Prostate gland (tissue), 2 donors: Measurements from ENCODE around the gene TNS3. TPM values are rescaled to one million over a fixed set of nuclear protein-coding genes. Genes with fewer than 3 reads are reported as not detected.

ENCODE experiments used
- DNase-seq: peaks from one replicate; pipeline ENCODE4 v3.0.0-alpha.2; 2019; ENCODE audit warnings: low spot score
- H3K27ac ChIP-seq, 2 donors: fragments of 200-600 bp; sonication (generic); 2 replicates each; pipeline ENCODE4 v1.5.1; 2017 to 2019
- H3K27me3 ChIP-seq: fragments of 200-600 bp; sonication (generic); replicated peaks from 2 replicates; pipeline ENCODE4 v1.5.1; 2019; ENCODE audit not compliant: insufficient read depth
- H3K36me3 ChIP-seq, 2 donors: fragments of 200-600 bp; sonication (generic); 1 replicate in 1 of 2; 2 replicates in 1 of 2; pipeline versions ENCODE4 v1.5.1 to v1.8.1; 2017 to 2019
- H3K4me1 ChIP-seq: fragments of 200-600 bp; sonication (generic); replicated peaks from 2 replicates; pipeline ENCODE4 v1.5.1; 2019
- H3K4me3 ChIP-seq, 2 donors: fragments of 200-600 bp; sonication (generic); 2 replicates each; pipeline ENCODE4 v1.5.1; 2017 to 2019
- H3K9me3 ChIP-seq: fragments of 200-600 bp; sonication (generic); 2 replicates; pipeline ENCODE4 v1.5.1; 2017
- POLR2A ChIP-seq: fragments of 450-650 bp; IDR thresholded peaks from one replicate; pipeline ENCODE4 v1.6.1; 2016; ENCODE audit warnings: antibody characterized with exemption, mild to moderate bottlenecking
- POLR2AphosphoS5 ChIP-seq: sonication (generic); formaldehyde crosslinking; IDR thresholded peaks from one replicate; pipeline ENCODE4 v1.6.1; 2017; ENCODE audit warnings: antibody characterized with exemption
- WGBS: methylation state at CpG from one replicate; pipeline ENCODE4 v1.1.5; 2018; 5-methylcytosine and 5-hydroxymethylcytosine counted together
- intact Hi-C: fragments of 100-400 bp; cut with DNase I; formaldehyde crosslinking; loops from one replicate; pipeline ENCODE4 v1.14.2; 2022
- total RNA-seq, 2 donors: library from RNA; depleted of rRNA; stranded (reverse); fragments of >200 nt; gene quantifications; one replicate each; pipeline ENCODE4 v1.1.0, GENCODE V29; 2016
- TF ChIP-seq, protein P1 (sequence below), 4 experiments: fragments of 200-600 bp in 2 of 4; fragments of 450-650 bp in 2 of 4; sonication (generic) in 2 of 4; IDR thresholded peaks; 1 replicate in 3 of 4; 2 replicates in 1 of 4; pipeline ENCODE4 v1.5.1; 2016 to 2019; ENCODE audit warnings: antibody characterized with exemption in 4 of 4, mild to moderate bottlenecking in 2 of 4, moderate library complexity in 2 of 4

The TNS3 gene
- total RNA-seq, 2 donors from 2014 or later: 19.5 to 95.8 TPM

GRCh38 chr7:47405921-47406800, 175.8 kb downstream of the TNS3 start:
- no peaks in the 10 kb centered on the region for H3K9me3 ChIP-seq
- no peaks in the 10 kb centered on the region for H3K27me3 ChIP-seq
- peak overlapping the region; percentile 33 to 54 for H3K27ac ChIP-seq
- 28% methylated on average over 13 of the region's 13 CpGs for WGBS
- H3K36me3 ChIP-seq: no peaks in the 10 kb centered on the region
- DNase-seq: peak; percentile 75
- no peak overlapping the region for H3K4me3 ChIP-seq
- H3K4me1 ChIP-seq: no peaks in the 10 kb centered on the region
- intact Hi-C loops: no loop called here
- peak; percentile 35 for TF ChIP-seq POLR2AphosphoS5
- no peak for TF ChIP-seq POLR2A

- Histone ChIP-seq H3K27me3 (no peaks in the 10 kb centered on the region), H3K9me3 (no peaks in the 10 kb centered on the region), H3K36me3 (no peaks in the 10 kb centered on the region), H3K27ac (peak overlapping the region; percentile 33 to 54), H3K4me1 (no peaks in the 10 kb centered on the region), H3K4me3 (no peak overlapping the region)
- intact Hi-C loops: no loop called here
- TF ChIP-seq POLR2A (no peak), POLR2AphosphoS5 (no peak)
- TF ChIP-seq, protein P1, sequence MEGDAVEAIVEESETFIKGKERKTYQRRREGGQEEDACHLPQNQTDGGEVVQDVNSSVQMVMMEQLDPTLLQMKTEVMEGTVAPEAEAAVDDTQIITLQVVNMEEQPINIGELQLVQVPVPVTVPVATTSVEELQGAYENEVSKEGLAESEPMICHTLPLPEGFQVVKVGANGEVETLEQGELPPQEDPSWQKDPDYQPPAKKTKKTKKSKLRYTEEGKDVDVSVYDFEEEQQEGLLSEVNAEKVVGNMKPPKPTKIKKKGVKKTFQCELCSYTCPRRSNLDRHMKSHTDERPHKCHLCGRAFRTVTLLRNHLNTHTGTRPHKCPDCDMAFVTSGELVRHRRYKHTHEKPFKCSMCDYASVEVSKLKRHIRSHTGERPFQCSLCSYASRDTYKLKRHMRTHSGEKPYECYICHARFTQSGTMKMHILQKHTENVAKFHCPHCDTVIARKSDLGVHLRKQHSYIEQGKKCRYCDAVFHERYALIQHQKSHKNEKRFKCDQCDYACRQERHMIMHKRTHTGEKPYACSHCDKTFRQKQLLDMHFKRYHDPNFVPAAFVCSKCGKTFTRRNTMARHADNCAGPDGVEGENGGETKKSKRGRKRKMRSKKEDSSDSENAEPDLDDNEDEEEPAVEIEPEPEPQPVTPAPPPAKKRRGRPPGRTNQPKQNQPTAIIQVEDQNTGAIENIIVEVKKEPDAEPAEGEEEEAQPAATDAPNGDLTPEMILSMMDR (IDR thresholded peaks at IDR 0.05): no peak
- DNase-seq: no peak
- 73% methylated on average over 8 of the region's 8 CpGs for WGBS
Observed at GRCh38 chr7:47405286-47405904, 176.5 kb downstream of the TNS3 start.

- intact Hi-C loops: no loop called here
- TF ChIP-seq POLR2A (no peak), POLR2AphosphoS5 (no peak)
- TF ChIP-seq, protein P1 (IDR thresholded peaks at IDR 0.05): no peak
- DNase-seq: no peak
- H3K36me3 ChIP-seq: no peaks in the 10 kb centered on the region
- H3K9me3 ChIP-seq: no peaks in the 10 kb centered on the region
- 93% methylated on average over 3 of the region's 3 CpGs for WGBS
- H3K4me1 ChIP-seq: no peaks in the 10 kb centered on the region
- no peak overlapping the region for H3K27ac ChIP-seq
- no peaks in the 10 kb centered on the region for H3K27me3 ChIP-seq
- H3K4me3 ChIP-seq: no peak overlapping the region
Observed at GRCh38 chr7:47404010-47404409, 177.9 kb downstream of the TNS3 start.

GRCh38 chr7:47402941-47403866, 178.7 kb downstream of the TNS3 start:
- Histone ChIP-seq H3K27me3 (no peaks in the 10 kb centered on the region), H3K4me1 (no peaks in the 10 kb centered on the region), H3K36me3 (no peaks in the 10 kb centered on the region), H3K9me3 (no peaks in the 10 kb centered on the region), H3K4me3 (no peak overlapping the region), H3K27ac (peak overlapping the region in 1 of 2 donors; percentile 40)
- TF ChIP-seq, protein P1 (IDR thresholded peaks at IDR 0.05): no peak
- TF ChIP-seq POLR2AphosphoS5 (no peak), POLR2A (no peak)
- DNase-seq: no peak
- intact Hi-C loops: no loop called here
- WGBS: 53% methylated on average over 15 of the region's 15 CpGs
